Measurements from ENCODE around the gene DHX35.
"Not testable (repeated sequence)": the region's sequence is repeated elsewhere in the genome, so short reads cannot be mapped to it uniquely, and the experiment has no call there.

DHX35 gene

GRCh38 chr20:38986663-38987062 lies 24.5 kb downstream of the DHX35 start:
- no peak for TF ChIP-seq CTCF (IDR thresholded peaks at IDR 0.05)
- Histone ChIP-seq H3K4me3 (no peak overlapping the region), H3K27ac (peak overlapping the region; percentile 38 to 80)
- DNase-seq (ENCODE audit: low spot score): no peak

GRCh38 chr20:38987777-38988176 lies 25.6 kb downstream of the DHX35 start:
- no peak for DNase-seq (ENCODE audit: low spot score)
- H3K27ac ChIP-seq: no peak overlapping the region

GRCh38 chr20:38990728-38991127 lies 28.6 kb downstream of the DHX35 start:
- H3K4me3 ChIP-seq: no peak overlapping the region
- no peak overlapping the region for H3K27ac ChIP-seq
- no peak for DNase-seq (ENCODE audit: low spot score)
- no peak for TF ChIP-seq CTCF (IDR thresholded peaks at IDR 0.05)

More at GRCh38 chr20:38987777-38988176, 25.6 kb downstream of the DHX35 start:
- H3K4me3 ChIP-seq: no peak overlapping the region
- no peak for TF ChIP-seq CTCF (IDR thresholded peaks at IDR 0.05)

- Histone ChIP-seq H3K27ac (no peak overlapping the region), H3K4me3 (no peak overlapping the region)
- TF ChIP-seq CTCF (IDR thresholded peaks at IDR 0.05): no peak
- no peak for DNase-seq (ENCODE audit: low spot score)
These were observed 29.9 kb downstream of the DHX35 start for GRCh38 chr20:38991814-38992704.

GRCh38 chr20:38995536-38996044 lies 33.4 kb downstream of the DHX35 start:
- Histone ChIP-seq H3K4me3 (no peak overlapping the region), H3K27ac (no peak overlapping the region)
- no peak for TF ChIP-seq CTCF (IDR thresholded peaks at IDR 0.05)
- DNase-seq (ENCODE audit: low spot score): no peak

GRCh38 chr20:38996866-38997265 lies 34.7 kb downstream of the DHX35 start:
- H3K27ac ChIP-seq; H3K4me3 ChIP-seq; DNase-seq (ENCODE audit: low spot score): not testable (repeated sequence)

GRCh38 chr20:38997622-38998021 lies 35.5 kb downstream of the DHX35 start:
- Histone ChIP-seq H3K4me3 (no peak overlapping the region), H3K27ac (no peak overlapping the region)
- DNase-seq (ENCODE audit: low spot score): no peak
- no peak for TF ChIP-seq CTCF (IDR thresholded peaks at IDR 0.05)
